ENCODE measurements around the gene GRM3. TPM values are rescaled to one million over a fixed set of nuclear protein-coding genes. Genes with fewer than 3 reads are reported as not detected.

GRM3 gene
- total RNA-seq, 2 donors from 2014 or later, result not detected

- no peak for DNase-seq (ENCODE audit: low spot score)
- no peaks in the 10 kb centered on the region for H3K27me3 ChIP-seq (replicated peaks; ENCODE audit: insufficient read depth)
- H3K4me3 ChIP-seq, result no peak overlapping the region
- H3K27ac ChIP-seq, result no peak overlapping the region
- 69% methylated on average over 4 of the region's 4 CpGs for WGBS
- no peaks in the 10 kb centered on the region for H3K9me3 ChIP-seq
- no peaks in the 10 kb centered on the region for H3K36me3 ChIP-seq
- TF ChIP-seq CTCF (IDR thresholded peaks at IDR 0.05) (no peak), POLR2AphosphoS5 (IDR thresholded peaks at IDR 0.05) (no peak), POLR2A (IDR thresholded peaks at IDR 0.05) (no peak)
- H3K4me1 ChIP-seq (replicated peaks), result no peaks in the 10 kb centered on the region
- intact Hi-C loops (cut with DNase I), result no loop called here
Observed at GRCh38 chr7:86913709-86914108, 270.0 kb downstream of the GRM3 start.
